Stimulated activated CD8-positive, alpha-beta memory T cell treated with anti-CD3 and anti-CD28 coated beads, Interleukin-7, amount 100 ng/mL, for 1 hour (primary cell): Measurements from ENCODE around the gene TLE3.
A peak's percentile ranks its signal among the peaks of the same experiment; 100 is the strongest.

Experiments
- DNase-seq, 2 donors: peaks; one replicate each; pipeline ENCODE4 v3.0.0-alpha.2; 2020; ENCODE audit warnings: low read depth in 2 of 2

TLE3 gene

GRCh38 chr15:70099167-70099966 lies 1.6 kb upstream of the TLE3 start:
- DNase-seq = peak; percentile 100

- DNase-seq = no peak
Measured at GRCh38 chr15:70098461-70099166, 897 bp upstream of the TLE3 start.

- DNase-seq = no peak
Measured at GRCh38 chr15:70098153-70098460, 390 bp upstream of the TLE3 start.

GRCh38 chr15:70097063-70097320 lies 725 bp downstream of the TLE3 start:
- no peak for DNase-seq

GRCh38 chr15:70096215-70097062 lies 1.3 kb downstream of the TLE3 start:
- DNase-seq = peak in 1 of 2 donors; percentile 10

GRCh38 chr15:70095408-70096214 lies 2.1 kb downstream of the TLE3 start:
- DNase-seq = no peak

- DNase-seq = no peak
Measured at GRCh38 chr15:70094690-70095311, 2.9 kb downstream of the TLE3 start.

- DNase-seq = no peak
Measured at GRCh38 chr15:70093481-70094319, 4.0 kb downstream of the TLE3 start.

GRCh38 chr15:70093070-70093469 lies 4.6 kb downstream of the TLE3 start:
- DNase-seq = no peak

GRCh38 chr15:70092464-70093027 lies 5.2 kb downstream of the TLE3 start:
- no peak for DNase-seq

GRCh38 chr15:70091726-70092463 lies 5.8 kb downstream of the TLE3 start:
- DNase-seq = no peak

- DNase-seq = no peak
Measured at GRCh38 chr15:70090436-70091296, 7.1 kb downstream of the TLE3 start.

- DNase-seq = no peak
Measured at GRCh38 chr15:70089692-70089971, 8.1 kb downstream of the TLE3 start.

GRCh38 chr15:70088887-70089691 lies 8.6 kb downstream of the TLE3 start:
- no peak for DNase-seq

GRCh38 chr15:70088455-70088854 lies 9.3 kb downstream of the TLE3 start:
- DNase-seq = no peak

GRCh38 chr15:70087708-70088352 lies 9.9 kb downstream of the TLE3 start:
- no peak for DNase-seq

- DNase-seq = no peak
Measured at GRCh38 chr15:70086636-70087035, 11.1 kb downstream of the TLE3 start.
